IPS DF 6.9 (cell line): ENCODE data around the gene LPP.

Experiments used
- DNase-seq: peaks from one replicate; pipeline ENCODE4 v3.0.0-alpha.2; 2013; ENCODE audit warnings: low read depth, low spot score
- H3K27ac ChIP-seq: one replicate; pipeline ENCODE4 v1.5.1; 2013; ENCODE audit warnings: low read length, control low read depth
- H3K27me3 ChIP-seq: 2 replicates; pipeline ENCODE4 v1.6.1; 2013; ENCODE audit warnings: mild to moderate bottlenecking, low read length; ENCODE audit not compliant: control insufficient read depth, insufficient read depth
- H3K36me3 ChIP-seq: 2 replicates; pipeline ENCODE4 v1.6.1; 2013; ENCODE audit warnings: low read length; ENCODE audit not compliant: control insufficient read depth, insufficient read depth
- H3K4me1 ChIP-seq: 2 replicates; pipeline ENCODE4 v1.6.1; 2013; ENCODE audit warnings: low read length; ENCODE audit not compliant: control insufficient read depth, insufficient read depth
- H3K4me3 ChIP-seq: 2 replicates; pipeline ENCODE4 v1.5.1; 2013; ENCODE audit warnings: mild to moderate bottlenecking, low read length
- H3K9me3 ChIP-seq: 2 replicates; pipeline ENCODE4 v1.6.1; 2013; ENCODE audit warnings: low read length, inconsistent platforms; ENCODE audit not compliant: control insufficient read depth, insufficient read depth
- WGBS: extraction: QIAGEN DNeasy Blood & Tissue Kit; methylation state at CpG from one replicate; pipeline ENCODE4 v1.1.7; 2013; ENCODE audit warnings: mixed read lengths, missing lambda C conversion rate; ENCODE audit not compliant: insufficient read length, insufficient coverage; 5-methylcytosine and 5-hydroxymethylcytosine counted together

Gene LPP

GRCh38 chr3:188779281-188779980 is 625.5 kb downstream of the LPP start:
- H3K9me3 ChIP-seq: no peaks in the 10 kb centered on the region
- H3K4me1 ChIP-seq: no peaks in the 10 kb centered on the region
- no peak overlapping the region for H3K27ac ChIP-seq
- DNase-seq: no peak
- H3K4me3 ChIP-seq: no peak overlapping the region
- H3K27me3 ChIP-seq: no peaks in the 10 kb centered on the region
- H3K36me3 ChIP-seq: no peaks in the 10 kb centered on the region
- no CpG with 5 or more reads among the region's 8 CpGs for WGBS

GRCh38 chr3:188780193-188781147 is 626.5 kb downstream of the LPP start:
- no peak for DNase-seq
- no peaks in the 10 kb centered on the region for H3K36me3 ChIP-seq
- H3K27ac ChIP-seq: no peak overlapping the region
- no peak overlapping the region for H3K4me3 ChIP-seq
- H3K9me3 ChIP-seq: no peaks in the 10 kb centered on the region
- H3K4me1 ChIP-seq: no peaks in the 10 kb centered on the region
- H3K27me3 ChIP-seq: no peaks in the 10 kb centered on the region
- WGBS: 100% methylated on average over 1 of the region's 5 CpGs

- WGBS: no CpG with 5 or more reads among the region's 2 CpGs
- no peak overlapping the region for H3K4me3 ChIP-seq
- H3K9me3 ChIP-seq: no peaks in the 10 kb centered on the region
- no peak overlapping the region for H3K27ac ChIP-seq
- no peak for DNase-seq
- H3K4me1 ChIP-seq: no peaks in the 10 kb centered on the region
- H3K27me3 ChIP-seq: no peaks in the 10 kb centered on the region
- no peaks in the 10 kb centered on the region for H3K36me3 ChIP-seq
Measured at GRCh38 chr3:188782613-188783124, 628.7 kb downstream of the LPP start.

- Histone ChIP-seq H3K27ac (no peak overlapping the region), H3K27me3 (no peaks in the 10 kb centered on the region), H3K9me3 (no peaks in the 10 kb centered on the region), H3K4me3 (no peak overlapping the region), H3K36me3 (no peaks in the 10 kb centered on the region), H3K4me1 (no peaks in the 10 kb centered on the region)
- WGBS: no CpG with 5 or more reads among the region's 2 CpGs
- no peak for DNase-seq
Measured at GRCh38 chr3:188786424-188786823, 632.5 kb downstream of the LPP start.

- H3K4me1 ChIP-seq: no peaks in the 10 kb centered on the region
- no peaks in the 10 kb centered on the region for H3K9me3 ChIP-seq
- H3K36me3 ChIP-seq: no peaks in the 10 kb centered on the region
- WGBS: no CpG with 5 or more reads among the region's 5 CpGs
- no peak overlapping the region for H3K4me3 ChIP-seq
- no peak overlapping the region for H3K27ac ChIP-seq
- no peaks in the 10 kb centered on the region for H3K27me3 ChIP-seq
- no peak for DNase-seq
Measured at GRCh38 chr3:188788621-188789081, 634.7 kb downstream of the LPP start.

GRCh38 chr3:188789251-188789650 is 635.3 kb downstream of the LPP start:
- H3K27me3 ChIP-seq: no peaks in the 10 kb centered on the region
- WGBS: no CpG with 5 or more reads among the region's 4 CpGs
- no peak for DNase-seq
- no peaks in the 10 kb centered on the region for H3K36me3 ChIP-seq
- H3K9me3 ChIP-seq: no peaks in the 10 kb centered on the region
- H3K4me1 ChIP-seq: no peaks in the 10 kb centered on the region
- no peak overlapping the region for H3K27ac ChIP-seq
- H3K4me3 ChIP-seq: no peak overlapping the region

- H3K27me3 ChIP-seq: no peaks in the 10 kb centered on the region
Measured at GRCh38 chr3:188791311-188791710, 637.4 kb downstream of the LPP start.

GRCh38 chr3:188792793-188793192 is 638.8 kb downstream of the LPP start:
- no peaks in the 10 kb centered on the region for H3K9me3 ChIP-seq
- H3K27ac ChIP-seq: no peak overlapping the region
- no CpG with 5 or more reads among the region's 6 CpGs for WGBS
- no peaks in the 10 kb centered on the region for H3K36me3 ChIP-seq
- H3K4me3 ChIP-seq: no peak overlapping the region
- no peak for DNase-seq
- no peaks in the 10 kb centered on the region for H3K4me1 ChIP-seq
- H3K27me3 ChIP-seq: no peaks in the 10 kb centered on the region

More at GRCh38 chr3:188791311-188791710, 637.4 kb downstream of the LPP start:
- no peak for DNase-seq
- Histone ChIP-seq H3K4me3 (no peak overlapping the region), H3K27ac (no peak overlapping the region), H3K4me1 (no peaks in the 10 kb centered on the region), H3K36me3 (no peaks in the 10 kb centered on the region), H3K9me3 (no peaks in the 10 kb centered on the region)
- no CpG with 5 or more reads among the region's 4 CpGs for WGBS

- no peaks in the 10 kb centered on the region for H3K36me3 ChIP-seq
- H3K4me3 ChIP-seq: no peak overlapping the region
- H3K27ac ChIP-seq: no peak overlapping the region
- no peak for DNase-seq
- no peaks in the 10 kb centered on the region for H3K27me3 ChIP-seq
- H3K4me1 ChIP-seq: no peaks in the 10 kb centered on the region
- no peaks in the 10 kb centered on the region for H3K9me3 ChIP-seq
- no CpG with 5 or more reads among the region's 3 CpGs for WGBS
Measured at GRCh38 chr3:188796122-188796631, 642.2 kb downstream of the LPP start.

- H3K27me3 ChIP-seq: no peaks in the 10 kb centered on the region
- no peak overlapping the region for H3K27ac ChIP-seq
- H3K4me3 ChIP-seq: no peak overlapping the region
- no peaks in the 10 kb centered on the region for H3K36me3 ChIP-seq
- no peaks in the 10 kb centered on the region for H3K9me3 ChIP-seq
- no peaks in the 10 kb centered on the region for H3K4me1 ChIP-seq
- DNase-seq: no peak
- WGBS: no CpG with 5 or more reads among the region's 3 CpGs
Measured at GRCh38 chr3:188797045-188797444, 643.1 kb downstream of the LPP start.
